IPS DF 4.7 (cell line): ENCODE data around the gene LARGE2.
"Not testable (repeated sequence)": the region's sequence is repeated elsewhere in the genome, so short reads cannot be mapped to it uniquely, and the experiment has no call there.

ENCODE experiments used
- DNase-seq: peaks from one replicate; pipeline ENCODE4 v3.0.0-alpha.2; 2013; ENCODE audit warnings: low spot score; ENCODE audit errors: extremely low read depth

LARGE2 gene

GRCh38 chr11:45895553-45896259 lies 26.8 kb upstream of the LARGE2 start:
- DNase-seq: no peak

DNA sequence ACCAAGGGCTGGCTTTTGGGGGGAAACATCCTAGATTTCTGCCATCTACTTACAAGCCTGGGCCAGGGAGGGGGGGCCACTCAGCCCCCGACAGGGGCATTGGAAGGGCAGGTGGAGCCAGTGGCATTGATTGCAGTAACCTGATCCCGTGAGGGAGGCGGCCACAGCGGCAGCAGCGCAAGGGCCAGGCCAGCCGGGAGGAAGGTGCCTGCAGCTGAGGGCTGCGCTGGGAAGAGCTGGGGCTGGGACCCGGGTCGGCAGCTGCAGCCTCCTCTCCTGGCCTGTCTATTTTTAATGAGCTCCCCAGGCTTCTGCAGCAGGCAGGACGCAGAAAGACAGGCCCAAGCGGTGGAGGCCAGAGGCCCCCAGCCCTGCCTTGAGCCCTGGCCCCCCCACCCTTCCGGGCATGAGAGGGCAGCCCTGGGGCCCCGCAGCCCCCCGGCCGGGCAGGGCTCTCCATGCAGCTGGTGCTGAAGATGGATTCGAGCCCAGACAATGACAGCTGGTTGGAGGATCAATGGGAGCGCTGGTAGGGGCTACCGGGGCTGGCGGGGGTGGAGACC lies 26.0 kb upstream of the LARGE2 start:
- DNase-seq: no peak

GRCh38 chr11:45897556-45897955 lies 24.9 kb upstream of the LARGE2 start:
- DNase-seq: no peak

DNA sequence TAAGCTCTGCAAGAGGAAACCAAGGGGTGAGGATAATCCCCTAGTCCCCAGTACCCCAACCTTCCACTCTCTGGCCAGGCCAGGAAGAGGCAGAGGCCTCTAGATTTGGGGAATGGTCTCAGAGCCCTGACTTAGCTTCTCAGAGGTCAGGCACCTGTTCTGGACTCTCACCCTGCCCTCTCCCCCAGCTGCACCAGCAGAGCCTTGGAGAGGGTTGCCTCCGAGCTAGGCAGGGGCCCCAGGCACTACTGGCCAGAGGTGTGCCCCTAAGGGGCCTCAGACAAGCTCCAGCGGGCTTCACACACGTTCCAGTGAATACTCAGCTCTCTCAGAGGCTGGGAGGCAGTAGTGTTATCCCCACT lies 23.4 kb upstream of the LARGE2 start:
- no peak for DNase-seq

DNA sequence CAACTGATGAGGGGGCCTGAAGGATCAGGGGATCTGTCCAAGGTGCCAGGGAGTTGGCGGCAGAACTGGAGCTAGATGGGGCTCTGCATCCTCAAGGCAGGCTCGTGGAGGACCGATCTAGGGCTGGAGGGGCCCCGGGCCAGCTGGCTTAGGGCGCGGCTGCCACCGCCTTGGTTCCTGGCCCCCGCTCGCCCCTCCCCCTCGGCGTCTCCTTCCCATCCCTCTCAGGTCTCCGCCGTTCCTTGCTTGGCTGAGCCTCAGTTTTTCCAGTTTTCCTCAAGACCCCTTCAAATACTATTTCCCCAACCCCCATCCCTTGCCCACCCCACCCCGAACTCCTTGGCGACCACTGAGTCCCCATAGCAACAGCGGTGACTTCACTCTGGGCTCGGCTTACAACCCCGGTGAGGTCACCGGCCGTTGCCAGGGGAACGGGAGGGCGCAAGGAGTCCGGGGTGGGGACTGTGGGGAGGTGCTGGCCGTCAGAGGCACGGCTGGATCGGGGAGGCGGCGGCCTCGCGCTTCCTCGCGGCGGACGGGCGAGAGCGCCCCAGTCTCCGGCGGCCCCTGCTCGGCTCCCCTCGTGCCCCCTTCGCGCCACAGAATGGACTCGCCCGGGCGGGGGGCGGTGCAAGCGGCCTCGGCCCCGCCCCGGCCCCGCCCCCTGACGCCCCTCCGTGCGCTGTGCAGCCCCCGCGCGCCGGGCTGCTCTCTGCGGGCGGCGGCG lies 22.8 kb upstream of the LARGE2 start:
- no peak for DNase-seq

- DNase-seq: not testable (repeated sequence)
Observed at GRCh38 chr11:45900175-45900800, 22.2 kb upstream of the LARGE2 start.

GRCh38 chr11:45900916-45901617 lies 21.4 kb upstream of the LARGE2 start:
- DNase-seq: no peak

DNA sequence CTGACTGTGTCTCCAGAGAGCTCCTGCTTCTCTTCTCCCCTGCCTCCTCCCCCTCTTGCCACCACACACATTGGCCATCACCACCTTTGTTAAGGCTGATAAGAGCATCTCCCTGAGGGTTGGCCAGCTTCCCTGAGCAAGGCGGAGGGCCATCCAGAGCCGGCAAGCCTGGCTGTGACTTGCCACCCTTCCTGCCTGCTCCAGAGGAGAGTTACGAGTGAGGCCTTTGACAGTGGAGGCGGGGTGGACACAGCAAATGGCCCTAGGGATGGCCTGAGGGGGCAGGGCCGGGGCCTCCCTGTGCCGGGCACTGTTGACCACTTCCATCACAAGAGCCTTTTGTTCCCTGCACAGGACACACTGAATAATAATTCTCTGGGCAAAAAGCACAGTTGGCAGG lies 20.8 kb upstream of the LARGE2 start:
- DNase-seq: no peak

- no peak for DNase-seq
Observed at GRCh38 chr11:45902452-45903380, 19.7 kb upstream of the LARGE2 start.

- no peak for DNase-seq
Observed at GRCh38 chr11:45904309-45904915, 18.0 kb upstream of the LARGE2 start.

GRCh38 chr11:45905095-45905494 lies 17.4 kb upstream of the LARGE2 start:
- no peak for DNase-seq

DNA sequence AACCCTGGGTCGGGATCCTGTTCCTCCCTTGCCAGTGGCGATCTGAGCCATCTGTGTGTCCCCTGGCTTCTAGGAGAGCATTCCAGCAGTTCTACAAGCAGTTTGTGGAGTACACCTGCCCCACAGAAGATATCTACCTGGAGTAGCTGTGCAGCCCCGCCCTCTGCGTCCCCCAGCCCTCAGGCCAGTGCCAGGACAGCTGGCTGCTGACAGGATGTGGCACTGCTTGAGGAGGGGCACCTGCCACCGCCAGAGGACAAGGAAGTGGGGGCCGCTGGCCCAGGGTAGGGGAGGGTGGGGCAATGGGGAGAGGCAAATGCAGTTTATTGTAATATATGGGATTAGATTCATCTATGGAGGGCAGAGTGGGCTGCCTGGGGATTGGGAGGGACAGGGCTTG lies 16.9 kb upstream of the LARGE2 start:
- not testable (repeated sequence) for DNase-seq

GRCh38 chr11:45906096-45906682 lies 16.3 kb upstream of the LARGE2 start:
- DNase-seq: no peak

DNA sequence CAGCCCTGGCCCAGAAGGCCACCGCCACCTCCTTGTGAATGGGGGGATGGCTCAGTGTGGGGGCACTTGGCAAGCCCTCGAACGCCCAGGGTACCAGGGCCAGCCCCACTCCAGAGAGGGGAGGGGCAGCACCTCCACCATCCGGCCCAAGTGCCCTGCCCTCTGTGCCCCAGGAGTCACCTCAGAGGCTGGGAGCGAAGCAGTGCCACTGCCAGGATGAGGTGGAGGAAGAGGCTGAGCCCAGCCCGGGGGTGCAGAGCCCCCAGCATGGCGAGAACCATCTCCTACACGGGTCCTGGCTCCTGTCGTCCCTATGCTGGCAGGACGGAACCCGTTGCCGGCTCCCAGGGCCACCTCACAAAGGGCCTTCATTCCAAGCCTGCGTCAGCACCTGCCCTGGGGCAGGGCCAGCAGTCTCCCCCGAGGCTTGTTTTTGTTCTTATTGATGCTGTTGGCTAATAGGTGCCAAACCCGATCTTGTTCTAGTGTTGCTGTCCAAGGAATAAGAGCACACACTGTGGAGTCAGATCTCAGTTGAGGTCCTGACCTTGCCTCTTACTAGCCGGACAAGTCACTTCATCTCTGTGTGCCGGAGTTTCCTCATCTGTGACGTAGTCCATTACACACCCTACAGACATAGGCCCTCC lies 15.4 kb upstream of the LARGE2 start, which contains the start of gene FREY1:
Gene FREY1 (minus strand): TSS at position 307 of the 647 bp plus-strand sequence. CDS start 26 bp downstream, at position 281.
- DNase-seq: no peak

- no peak for DNase-seq
Observed at GRCh38 chr11:45907911-45908370, 14.5 kb upstream of the LARGE2 start.

DNA sequence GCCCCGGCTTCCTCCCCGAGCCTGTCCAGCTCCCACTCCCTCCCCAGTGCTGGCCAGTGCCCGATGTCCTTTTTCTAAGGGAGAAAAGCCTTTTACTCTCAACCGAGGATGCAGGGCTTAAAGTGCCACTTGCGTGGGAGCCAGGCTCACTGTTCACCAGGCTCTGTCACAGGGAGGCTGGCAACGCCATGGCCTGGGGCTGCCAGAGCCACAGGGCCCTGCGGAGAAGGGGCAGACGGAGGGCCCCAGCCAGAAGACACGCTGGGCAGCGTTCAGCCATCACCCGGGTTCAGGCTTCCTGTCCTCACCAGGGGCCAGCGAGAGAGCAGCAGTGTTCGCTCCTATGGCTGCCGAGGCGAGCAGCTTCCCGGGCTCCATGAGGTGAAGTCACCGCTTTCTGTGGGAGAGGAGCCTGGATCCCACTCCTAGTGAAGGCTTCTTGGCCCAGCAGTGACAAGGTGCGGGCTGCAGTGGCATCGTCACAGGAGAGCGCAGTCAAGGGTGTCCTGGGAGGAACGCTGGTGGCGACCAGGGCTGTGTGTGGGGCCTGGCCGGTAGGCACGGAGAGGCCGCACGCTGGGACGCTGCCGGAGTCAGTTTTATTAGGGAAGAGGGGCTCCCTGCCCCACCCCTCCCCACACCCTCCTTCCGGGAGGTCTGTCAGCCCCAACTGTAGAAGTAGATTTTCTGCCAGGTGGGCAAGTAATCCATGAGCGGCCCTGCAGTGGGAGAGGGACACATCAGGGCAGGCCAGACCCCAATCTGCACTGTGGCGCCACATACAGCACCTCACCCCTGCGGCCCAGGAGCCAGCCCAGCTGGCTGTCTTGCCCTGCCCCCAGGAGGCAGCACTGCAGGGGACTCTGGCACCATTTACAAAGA lies 12.6 kb upstream of the LARGE2 start:
- no peak for DNase-seq

DNA sequence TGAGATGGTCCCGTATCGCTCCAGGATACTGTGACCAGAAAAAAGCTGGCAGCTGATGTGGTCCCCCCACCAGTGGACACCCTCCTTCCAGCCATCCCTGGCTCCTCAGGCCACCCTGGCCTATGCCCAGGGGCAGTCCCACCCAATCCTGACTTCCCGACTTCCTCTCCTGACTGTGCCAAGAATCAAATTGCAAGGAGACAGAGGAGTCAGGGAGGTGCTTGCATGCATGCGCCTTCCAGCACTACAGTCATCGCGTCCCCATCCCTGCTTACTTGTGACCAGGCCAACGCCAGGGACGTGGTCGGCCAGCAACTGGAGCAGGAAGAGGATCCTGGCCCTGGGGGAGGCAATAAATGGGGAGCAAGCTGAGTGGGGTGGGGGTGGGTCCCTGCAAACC lies 11.8 kb upstream of the LARGE2 start:
- no peak for DNase-seq

DNA sequence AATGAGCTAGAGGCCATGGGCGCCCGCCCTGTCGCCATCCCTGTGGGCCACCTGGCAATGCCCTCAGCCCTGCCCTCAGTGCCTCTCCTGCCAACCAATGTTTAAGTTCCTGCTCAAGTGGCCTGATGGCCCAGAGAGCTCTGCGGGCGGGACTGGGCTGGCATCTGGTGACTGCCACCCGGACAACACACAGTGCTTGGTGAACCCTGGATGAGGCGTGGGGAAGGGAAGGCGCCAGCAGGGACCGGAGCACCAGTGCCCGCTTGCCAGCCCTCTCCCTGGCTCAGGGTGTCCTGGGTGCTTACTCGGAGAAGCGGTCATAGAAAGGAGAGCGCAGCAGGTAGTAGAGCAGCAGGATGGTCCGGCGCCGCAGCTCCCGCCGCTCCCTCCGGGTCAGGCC lies 8.9 kb upstream of the LARGE2 start:
- no peak for DNase-seq
